GM12878 (cell line): ENCODE data around the gene RECQL. TPM values are rescaled to one million over a fixed set of nuclear protein-coding genes. Genes with fewer than 3 reads are reported as not detected.

Source experiments
- ATF3 ChIP-seq: IDR thresholded peaks from 2 replicates; pipeline ENCODE4 v1.6.1; 2011; ENCODE audit warnings: low read depth, mild to moderate bottlenecking, low read length, moderate library complexity, borderline replicate concordance; ENCODE audit errors: extremely low read depth
- CBX5 ChIP-seq: sonication (generic); IDR thresholded peaks from 2 replicates; pipeline ENCODE4 v1.6.1; 2016; ENCODE audit warnings: low read depth, moderate library complexity, mild to moderate bottlenecking, inconsistent platforms
- CHD4 ChIP-seq: fragments of 200-600 bp; sonication (generic); IDR thresholded peaks from 2 replicates; pipeline ENCODE4 v1.6.1; 2016; ENCODE audit warnings: mild to moderate bottlenecking
- CUX1 ChIP-seq: IDR thresholded peaks from 2 replicates; pipeline ENCODE4 v1.6.1; 2012; ENCODE audit warnings: improper control_type of control experiment, low read depth, low read length; ENCODE audit not compliant: insufficient replicate concordance
- ELK1 ChIP-seq: IDR thresholded peaks from 2 replicates; pipeline ENCODE4 v1.6.1; 2012; ENCODE audit warnings: low read depth, low read length, improper control_type of control experiment
- GABPA ChIP-seq: IDR thresholded peaks from 2 replicates; pipeline ENCODE4 v1.6.1; 2014; ENCODE audit warnings: antibody characterized with exemption, low read depth, mild to moderate bottlenecking, inconsistent platforms
- JUNB ChIP-seq: IDR thresholded peaks from 2 replicates; pipeline ENCODE4 v1.6.1; 2016; ENCODE audit warnings: antibody characterized with exemption, mild to moderate bottlenecking
- KDM1A ChIP-seq: fragments of 200-600 bp; sonication (generic); IDR thresholded peaks from 2 replicates; pipeline ENCODE4 v1.6.1; 2016; ENCODE audit warnings: borderline replicate concordance
- MXI1 ChIP-seq: fragments of 150-350 bp; IDR thresholded peaks from 2 replicates; pipeline ENCODE4 v1.6.1; 2011; ENCODE audit warnings: low read depth, mild to moderate bottlenecking, inconsistent platforms, low read length, improper control_type of control experiment
- NFIC ChIP-seq: IDR thresholded peaks from 2 replicates; pipeline ENCODE4 v1.6.1; 2012; ENCODE audit warnings: low read depth, mild to moderate bottlenecking, inconsistent platforms, low read length, moderate library complexity
- NFYA ChIP-seq: IDR thresholded peaks from 2 replicates; pipeline ENCODE4 v1.6.1; 2011; ENCODE audit warnings: low read depth, mild to moderate bottlenecking, low read length, improper control_type of control experiment, borderline replicate concordance
- NFYB ChIP-seq: IDR thresholded peaks from 2 replicates; pipeline ENCODE4 v1.6.1; 2011; ENCODE audit warnings: low read depth, mild to moderate bottlenecking, low read length, improper control_type of control experiment, moderate library complexity; ENCODE audit not compliant: insufficient read depth
- NRF1 ChIP-seq: conservative IDR thresholded peaks from 2 replicates; pipeline ENCODE4 v1.6.1; 2011; ENCODE audit warnings: mild to moderate bottlenecking, low read depth, low read length, improper control_type of control experiment
- PKNOX1 ChIP-seq: fragments of 450-650 bp; IDR thresholded peaks from 2 replicates; pipeline ENCODE4 v1.6.1; 2016; ENCODE audit warnings: mild to moderate bottlenecking
- PML ChIP-seq: IDR thresholded peaks from 2 replicates; pipeline ENCODE4 v1.6.1; 2012; ENCODE audit warnings: low read length, inconsistent platforms
- POU2F2 ChIP-seq: IDR thresholded peaks from 3 replicates; pipeline ENCODE4 v1.6.1; 2011; ENCODE audit warnings: low read depth, mild to moderate bottlenecking, low read length, borderline replicate concordance
- RELB ChIP-seq: fragments of 450-650 bp; IDR thresholded peaks from 2 replicates; pipeline ENCODE4 v1.6.1; 2017; ENCODE audit warnings: low read depth, mild to moderate bottlenecking, moderate library complexity
- SMAD5 ChIP-seq: IDR thresholded peaks from 2 replicates; pipeline ENCODE4 v1.6.1; 2016; ENCODE audit warnings: antibody characterized with exemption, low read depth
- SP1 ChIP-seq: IDR thresholded peaks from one replicate; pipeline ENCODE4 v1.6.1; 2011; ENCODE audit warnings: low read depth, low read length
- STAT3 ChIP-seq: IDR thresholded peaks from 2 replicates; pipeline ENCODE4 v1.6.1; 2011; ENCODE audit warnings: low read depth, low read length, improper control_type of control experiment
- YBX1 ChIP-seq: fragments of 450-650 bp; IDR thresholded peaks from 2 replicates; pipeline ENCODE4 v1.6.1; 2016; ENCODE audit warnings: antibody characterized with exemption
- polyA plus RNA-seq, 11 experiments: library from polyadenylated mRNA; depleted of rRNA in 4 of 11; unstranded in 6 of 11; stranded (reverse) in 5 of 11; fragments of >200 nt; fragmentation: Nextera tagmentation in 4 of 11; fragmentation: Illumina TruSeq in 1 of 11; extraction: Ambion mirVana in 4 of 11; extraction: Trizol in 1 of 11; gene quantifications; 1 replicate in 1 of 11; 2 replicates in 10 of 11; pipeline versions ENCODE4 v1.2.1 to v1.2.3, GENCODE V29; 2011 to 2016; ENCODE audit warnings: inconsistent platforms in 2 of 11, missing spikeins in 2 of 11, low read depth in 1 of 11
- total RNA-seq, 4 experiments: library from RNA; depleted of rRNA in 3 of 4; stranded (reverse); fragments of >200 nt in 3 of 4; fragmentation: Illumina TruSeq in 1 of 4; extraction: Trizol in 1 of 4; gene quantifications; 2 replicates each; pipeline versions ENCODE4 v1.2.1 to v1.2.3, GENCODE V29; 2013 to 2021

RECQL gene
- total and polyA plus RNA-seq, 10 of the 15 experiments (the other 5 are each of a cell fraction or from before 2014, with no cell fraction given): 47.4 to 130 (median 70.8) TPM

GRCh38 chr12:21501258-21502163 is at the start of gene RECQL, which contains the start of gene GOLT1B (continued):
- peak; percentile 61; the same call in 1 of the 2 replicates for TF ChIP-seq SMAD5
- TF ChIP-seq CHD4: no peak
- peak; percentile 47 for TF ChIP-seq NFIC
- peak; percentile 95 for TF ChIP-seq MXI1
- peak; percentile 99 for TF ChIP-seq NFYB
- TF ChIP-seq STAT3: no peak
- peak; percentile 98 for TF ChIP-seq SP1
- TF ChIP-seq NFYA: peak; percentile 95
- no peak for TF ChIP-seq ATF3
- TF ChIP-seq KDM1A: no peak
- peak; percentile 60; the same call in 1 of the 3 replicates for TF ChIP-seq POU2F2
- peak; percentile 25 for TF ChIP-seq CUX1
- TF ChIP-seq JUNB: no peak
- peak; percentile 65 for TF ChIP-seq PKNOX1
- TF ChIP-seq YBX1: no peak
- TF ChIP-seq RELB: peak; percentile 94
- peak; percentile 76; the same call in 1 of the 2 replicates for TF ChIP-seq GABPA
- peak; percentile 89 for TF ChIP-seq PML
- TF ChIP-seq CBX5: 0 out of 2 replicates have a peak, but pooled peaks have one; percentile 51
- peak; percentile 61 for TF ChIP-seq ELK1
- no peak for TF ChIP-seq NRF1
